ENCODE results near the gene CERT1.

CERT1 gene

GRCh38 chr5:75330404-75330803, 181.0 kb downstream of the CERT1 start:
- TF ChIP-seq CTCF (IDR thresholded peaks at IDR 0.05; ENCODE audit: low read depth, low read length), result no peak
- Histone ChIP-seq H3K9me3 (ENCODE audit: severe bottlenecking) (no peaks in the 10 kb centered on the region), H3K36me3 (no peaks in the 10 kb centered on the region), H3K4me3 (ENCODE audit: low read depth, low read length) (no peak overlapping the region), H3K27me3 (ENCODE audit: insufficient read depth, low read depth, severe bottlenecking) (no peaks in the 10 kb centered on the region), H3K27ac (no peak overlapping the region)
- no peak for DNase-seq
